Upper lobe of left lung (tissue), 4 donors: Measurements from ENCODE around the gene FCGBP.

Experiments
- CTCF ChIP-seq, 6 experiments: fragments of 450-650 bp in 4 of 6; fragments of 200-600 bp in 2 of 6; sonication (generic) in 2 of 6; IDR thresholded peaks; one replicate each; pipeline ENCODE4 v1.5.1; 2016 to 2019; ENCODE audit warnings: antibody characterized with exemption in 6 of 6
- EP300 ChIP-seq, 4 donors: sonication (generic); formaldehyde crosslinking; IDR thresholded peaks; one replicate each; pipeline ENCODE4 v1.5.1; 2017; ENCODE audit warnings: antibody characterized with exemption in 4 of 4, control low read depth in 2 of 4
- POLR2A ChIP-seq, 4 donors: fragments of 450-650 bp; IDR thresholded peaks; one replicate each; pipeline ENCODE4 v1.5.1; 2016 to 2017; ENCODE audit warnings: antibody characterized with exemption in 4 of 4, mild to moderate bottlenecking in 2 of 4
- POLR2AphosphoS5 ChIP-seq, 2 donors: sonication (generic); formaldehyde crosslinking; IDR thresholded peaks; one replicate each; pipeline ENCODE4 v1.5.1; 2017; ENCODE audit warnings: antibody characterized with exemption in 2 of 2

- TF ChIP-seq POLR2AphosphoS5 (IDR thresholded peaks at IDR 0.05) (no peak), CTCF (IDR thresholded peaks at IDR 0.05) (no peak), POLR2A (IDR thresholded peaks at IDR 0.05) (no peak), EP300 (IDR thresholded peaks at IDR 0.05) (no peak)
These were observed 19.5 kb upstream of the FCGBP start for GRCh38 chr19:39953915-39954314.
